CD4-positive, alpha-beta T cell treated with Interferon gamma for 1 hour (primary cell): Measurements from ENCODE around the gene UNC119B.
A peak's percentile ranks its signal among the peaks of the same experiment; 100 is the strongest.

Source experiments
- DNase-seq: peaks from one replicate; pipeline ENCODE4 v3.0.0-alpha.2; 2020

Gene UNC119B

DNA sequence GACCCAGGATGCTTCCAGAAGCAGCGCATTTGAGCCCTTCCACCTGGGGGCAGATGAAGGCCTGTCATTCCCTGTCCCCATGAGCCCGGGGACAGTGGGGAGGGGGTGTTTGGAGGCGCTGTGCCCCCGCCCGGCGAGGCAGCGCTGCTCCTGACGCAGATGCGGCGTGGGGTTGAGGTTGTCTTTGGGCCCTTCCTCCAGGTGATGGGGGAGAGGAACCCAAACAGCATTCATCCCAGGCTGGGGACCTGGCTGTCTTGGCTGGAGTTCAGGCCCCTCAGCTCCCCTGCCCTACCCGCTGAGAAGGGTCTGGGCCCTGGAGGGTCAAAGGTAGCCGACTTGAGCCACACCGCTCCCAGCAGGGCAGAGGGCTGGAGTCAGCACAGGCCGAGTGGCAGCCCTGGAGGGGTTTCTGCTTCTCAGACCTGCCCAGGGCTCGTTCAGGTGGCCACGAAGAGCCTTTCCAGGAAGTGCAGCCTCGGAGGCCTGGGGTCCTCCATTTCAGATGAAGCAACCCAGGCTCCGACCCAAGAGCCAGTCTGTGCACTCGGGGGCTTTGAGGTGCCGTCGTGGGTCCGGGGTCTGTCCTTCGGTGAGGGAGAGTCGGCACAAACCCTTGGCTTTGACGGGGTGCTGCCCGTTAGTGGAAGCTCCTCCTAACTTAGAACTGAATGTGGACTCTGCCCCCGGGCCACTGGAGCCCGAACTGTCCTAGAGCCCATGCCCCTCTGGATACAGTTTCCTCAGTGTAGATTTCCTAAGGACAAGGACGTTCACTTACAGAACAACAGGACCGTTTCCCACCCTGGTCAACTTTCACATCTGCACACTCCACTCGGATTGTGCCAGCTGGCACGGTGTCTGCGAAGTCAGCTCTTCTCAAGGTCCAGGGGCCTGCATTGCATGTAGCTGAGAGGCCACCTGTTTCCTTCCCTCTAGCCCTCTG, 31.5 kb downstream of the UNC119B start:
- DNase-seq, result no peak

DNA sequence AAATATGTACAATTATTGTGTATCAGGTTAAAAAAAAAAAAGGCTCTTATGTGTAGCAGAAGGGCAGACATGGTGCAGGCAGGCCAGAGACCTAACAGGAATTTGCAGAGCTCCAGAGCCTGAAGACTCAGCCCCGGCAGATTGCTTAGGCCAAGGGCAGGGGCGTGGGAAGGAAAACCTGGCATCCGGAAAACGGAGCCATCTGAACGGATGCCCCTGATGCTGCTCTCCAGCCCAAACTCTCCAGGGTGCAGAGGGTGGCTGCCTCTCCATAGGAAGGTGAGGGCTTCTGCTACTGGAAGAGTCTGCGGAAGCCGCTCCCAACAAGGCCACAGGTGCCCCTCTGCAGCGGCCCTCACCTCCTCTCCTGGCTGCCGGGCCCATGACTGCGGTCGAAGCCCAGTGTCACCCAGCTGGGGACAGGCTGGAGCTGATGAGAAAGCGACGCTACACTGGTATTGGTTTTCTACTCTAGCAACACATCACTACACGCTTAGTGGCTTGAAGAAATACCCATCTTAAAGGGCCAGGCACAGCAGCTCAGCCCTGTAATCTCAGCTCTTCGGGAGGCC, 34.8 kb downstream of the UNC119B start:
- DNase-seq, result no peak

- no peak for DNase-seq
Observed at GRCh38 chr12:120748242-120748641, 38.0 kb downstream of the UNC119B start.

- no peak for DNase-seq
Observed at GRCh38 chr12:120749256-120749655, 39.0 kb downstream of the UNC119B start.

- no peak for DNase-seq
Observed at GRCh38 chr12:120750806-120751205, 40.5 kb downstream of the UNC119B start.

DNA sequence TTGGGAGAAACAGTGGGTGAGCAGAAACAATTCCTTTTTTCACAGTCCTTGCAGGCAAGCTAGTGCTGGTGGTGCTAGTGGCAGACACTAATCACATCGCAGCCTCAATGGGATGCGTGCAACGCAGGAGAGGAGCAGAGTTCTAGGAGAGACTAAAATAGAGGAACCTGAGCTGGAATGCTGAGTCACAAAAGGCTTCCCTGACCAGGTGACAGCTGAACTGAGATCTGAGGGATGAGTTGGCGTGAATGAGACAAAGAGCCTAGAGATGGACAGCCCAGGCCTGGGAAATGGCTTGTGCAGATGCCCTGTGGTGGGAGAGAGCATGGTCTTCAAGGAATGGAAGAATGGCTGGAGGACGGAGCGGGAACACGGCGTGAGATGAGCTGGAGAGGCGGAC, 41.1 kb downstream of the UNC119B start:
- DNase-seq, result no peak

GRCh38 chr12:120754792-120755191, 44.5 kb downstream of the UNC119B start:
- no peak for DNase-seq

GRCh38 chr12:120755269-120755668, 45.0 kb downstream of the UNC119B start:
- DNase-seq, result no peak

- no peak for DNase-seq
Observed at GRCh38 chr12:120757226-120757742, 47.0 kb downstream of the UNC119B start.

DNA sequence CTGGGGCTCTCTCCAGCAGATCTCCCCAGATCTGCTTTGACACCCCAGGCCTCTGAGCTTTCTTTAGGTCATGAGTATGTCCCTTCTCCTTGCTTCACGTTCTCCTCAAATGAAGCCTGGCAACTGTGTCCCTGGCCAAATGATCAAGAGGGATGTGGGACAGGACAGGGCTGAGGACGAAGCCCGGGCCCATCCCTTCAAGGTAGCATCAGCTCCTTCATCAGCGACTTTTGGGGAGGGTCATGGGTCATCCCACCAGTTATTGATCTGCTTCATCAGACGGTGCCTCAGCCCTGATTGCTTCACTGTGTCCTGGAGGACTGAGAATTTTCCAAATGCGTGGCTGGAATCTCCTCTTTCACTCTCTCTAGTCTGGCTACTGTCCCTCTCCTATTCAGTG, 47.7 kb downstream of the UNC119B start:
- no peak for DNase-seq

DNA sequence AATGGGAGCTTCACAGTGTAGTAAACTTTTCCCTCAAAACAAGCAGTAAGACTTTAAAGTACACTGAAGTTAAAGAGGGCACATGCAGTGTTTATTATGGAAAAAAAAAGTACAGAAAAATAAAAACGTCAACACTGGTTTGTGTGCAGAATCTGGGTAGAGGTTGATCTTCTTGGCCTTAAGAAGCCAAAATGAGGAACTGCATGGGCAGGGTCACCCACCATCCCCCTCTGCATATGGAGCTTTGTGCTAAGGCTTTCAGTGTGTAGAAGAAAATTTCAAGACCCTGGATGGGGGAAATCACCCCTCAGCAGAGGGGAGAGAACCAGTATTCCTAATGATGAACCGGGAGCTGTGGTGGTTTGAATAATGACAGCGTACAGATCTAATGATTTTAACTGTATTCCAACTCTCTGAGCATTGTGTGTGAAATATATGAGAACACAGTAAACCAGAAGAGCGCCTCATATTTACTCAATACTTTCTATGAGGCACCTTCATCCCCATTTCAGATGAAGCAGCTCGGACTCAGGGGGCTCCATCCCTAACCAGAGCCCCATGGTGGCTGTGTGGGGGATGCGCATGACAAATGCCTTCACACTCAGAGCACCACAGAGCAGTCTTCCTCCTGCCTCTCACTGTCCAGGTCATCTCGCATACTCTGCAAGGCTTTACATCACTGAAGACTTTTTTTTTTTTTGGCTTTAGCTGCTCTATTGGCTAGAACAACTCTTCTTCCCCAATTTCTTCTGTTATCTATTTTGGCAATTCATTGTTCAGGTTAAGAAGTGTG, 48.7 kb downstream of the UNC119B start:
- no peak for DNase-seq

DNA sequence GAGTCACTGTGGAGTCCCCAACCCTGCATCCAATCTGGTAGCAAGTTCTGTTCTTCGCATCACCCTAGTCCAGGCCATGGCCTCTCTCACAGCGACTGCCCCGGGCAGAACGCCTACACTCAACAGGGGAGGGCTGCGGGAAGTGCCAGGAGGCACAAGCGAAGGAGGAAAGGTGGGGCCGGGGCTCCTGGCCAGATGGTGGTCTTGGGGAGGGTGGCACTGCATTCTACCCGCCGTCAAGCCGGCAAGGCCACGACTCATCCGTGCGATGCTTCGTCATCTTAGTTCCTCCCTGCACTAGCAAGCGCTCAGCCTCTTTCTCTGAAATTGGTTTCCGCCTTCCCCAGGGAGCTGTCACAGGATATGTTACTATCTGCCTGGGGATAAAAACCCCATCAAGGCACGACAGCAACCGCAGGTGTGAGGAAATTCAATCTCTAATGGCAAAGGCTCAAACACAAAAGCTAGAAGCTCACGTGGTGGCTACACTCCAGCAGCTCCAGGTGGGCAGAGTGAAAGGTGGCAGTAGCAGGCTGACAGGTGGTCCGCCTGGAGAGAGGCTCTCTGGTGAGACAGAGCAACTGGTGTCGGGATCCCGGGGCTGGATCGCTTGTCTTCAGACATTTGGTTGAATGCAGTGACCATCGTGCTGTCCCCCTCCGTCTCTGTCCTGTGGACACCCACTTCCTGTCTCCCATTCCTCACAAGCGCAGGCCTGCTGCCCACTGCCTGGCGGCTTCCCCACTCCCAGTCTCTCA, 49.5 kb downstream of the UNC119B start:
- DNase-seq, result no peak

DNA sequence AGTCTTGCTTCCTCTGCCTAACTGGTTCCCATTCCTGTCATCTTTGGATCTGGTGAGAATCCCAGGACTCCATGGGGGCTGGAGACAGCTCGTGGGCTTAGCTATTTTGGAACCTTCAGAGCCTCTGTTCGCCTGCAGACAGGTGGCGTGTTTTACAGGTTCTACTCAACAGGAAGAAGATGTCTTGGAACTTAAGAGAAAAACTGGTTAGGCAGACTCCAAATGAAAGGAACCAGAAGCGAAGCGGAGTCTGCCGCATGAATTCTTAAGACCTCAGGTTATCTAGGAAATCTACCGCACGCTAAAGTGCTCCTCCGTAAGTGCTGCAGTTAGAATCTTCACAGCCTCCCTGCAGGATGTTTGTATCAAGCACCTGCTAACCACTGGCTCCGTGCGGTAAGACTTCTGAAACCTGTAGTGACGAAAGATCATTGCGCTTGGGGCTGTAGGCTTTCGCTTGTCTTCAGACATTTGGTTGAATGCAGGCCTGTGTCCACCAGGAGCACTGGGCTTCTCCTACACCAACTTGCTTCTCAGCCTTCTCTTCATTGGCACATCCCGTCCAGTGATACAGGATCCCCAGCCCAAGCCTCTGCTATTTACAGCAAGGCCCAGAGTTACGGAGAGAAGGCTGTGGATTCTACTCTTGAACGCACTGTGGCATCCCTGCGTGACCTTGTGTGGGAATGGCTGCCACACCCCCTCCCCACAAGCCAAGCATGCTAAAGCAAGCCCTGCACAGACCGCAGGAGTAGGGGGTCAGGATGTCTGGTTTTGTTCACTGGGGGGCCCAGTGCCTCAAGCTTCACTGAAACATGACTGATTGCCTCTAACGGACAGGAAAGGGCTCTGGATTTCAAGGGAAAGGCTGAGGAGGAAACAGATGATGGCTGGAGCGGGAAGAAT, 50.3 kb downstream of the UNC119B start:
- DNase-seq, result peak; percentile 7

- no peak for DNase-seq
Observed at GRCh38 chr12:120761519-120761934, 51.3 kb downstream of the UNC119B start.

DNA sequence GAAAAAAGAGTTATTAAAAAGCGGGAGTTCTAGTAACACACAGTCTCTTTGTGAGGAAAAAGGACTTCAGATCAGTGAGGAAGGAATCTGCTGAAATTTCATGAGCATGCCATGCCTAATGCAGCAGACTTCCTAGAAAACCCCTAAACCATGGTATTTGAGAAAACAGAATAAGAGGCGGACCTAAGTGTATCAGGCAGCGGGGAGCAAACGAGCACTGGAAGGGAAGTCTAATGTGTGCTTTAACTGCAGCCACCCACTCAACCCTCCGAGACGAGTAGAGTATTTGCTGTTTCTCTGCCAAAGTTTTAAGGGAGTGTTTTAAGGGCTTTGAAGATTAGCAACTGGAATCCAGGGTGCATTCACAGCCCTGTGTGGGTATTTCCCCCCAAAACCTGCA, 51.8 kb downstream of the UNC119B start:
- DNase-seq, result no peak

GRCh38 chr12:120763250-120763649, 53.0 kb downstream of the UNC119B start:
- DNase-seq, result no peak

DNA sequence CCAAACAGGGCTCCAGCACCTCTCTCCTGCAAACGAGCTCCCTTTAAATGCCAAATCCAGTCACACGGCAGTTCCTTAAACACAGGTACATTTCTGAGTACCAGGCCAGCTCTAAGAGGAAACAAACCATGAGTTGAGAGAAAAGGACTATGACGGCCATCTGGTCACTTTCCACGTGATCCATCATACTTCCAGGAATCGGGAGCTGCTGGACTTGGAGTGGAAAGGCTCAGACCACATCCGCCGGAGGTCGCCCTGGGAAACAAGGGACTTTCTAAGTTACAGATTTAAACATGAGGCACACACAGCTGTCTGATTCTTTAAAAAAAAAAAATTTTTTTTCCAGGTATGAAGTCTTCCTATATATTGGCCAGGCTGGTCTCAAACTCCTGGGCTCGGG, 54.6 kb downstream of the UNC119B start:
- no peak for DNase-seq

- DNase-seq, result no peak
Observed at GRCh38 chr12:120766566-120766965, 56.3 kb downstream of the UNC119B start.

- DNase-seq, result no peak
Observed at GRCh38 chr12:120767071-120768024, 57.1 kb downstream of the UNC119B start.

- no peak for DNase-seq
Observed at GRCh38 chr12:120771097-120771496, 60.8 kb downstream of the UNC119B start.
